GM19351 (cell line): ENCODE measurements around the gene PLCL1.

Experiments
- ATAC-seq: cut with Tn5 transposase; IDR thresholded peaks from one replicate; pipeline ENCODE4 v1.9.1; 2021; ENCODE audit warnings: mild to moderate bottlenecking, moderate library complexity; ENCODE audit not compliant: unreplicated experiment

Gene PLCL1

GRCh38 chr2:197804049-197804757 lies at the start of gene PLCL1:
Gene PLCL1, plus strand, starts transcription at chr2:197804593.
- peak; percentile 98 for ATAC-seq

- no peak for ATAC-seq
Observed at GRCh38 chr2:197759013-197759412, 45.4 kb upstream of the PLCL1 start.

- ATAC-seq = no peak
Observed at GRCh38 chr2:197759625-197760292, 44.6 kb upstream of the PLCL1 start.

GRCh38 chr2:197760293-197760657 lies 44.1 kb upstream of the PLCL1 start:
- no peak for ATAC-seq

- ATAC-seq = no peak
Observed at GRCh38 chr2:197777823-197778407, 26.5 kb upstream of the PLCL1 start.

- no peak for ATAC-seq
Observed at GRCh38 chr2:197779261-197779660, 25.1 kb upstream of the PLCL1 start.

- ATAC-seq = no peak
Observed at GRCh38 chr2:197782126-197782525, 22.3 kb upstream of the PLCL1 start.

- no peak for ATAC-seq
Observed at GRCh38 chr2:197784956-197785941, 19.1 kb upstream of the PLCL1 start, which contains the start of gene BOLL. Gene BOLL, minus strand, starts transcription at chr2:197785319. Its CDS starts 3,469 bp downstream, at chr2:197781850.

- peak; percentile 80 for ATAC-seq
Observed at GRCh38 chr2:197786010-197786877, 18.1 kb upstream of the PLCL1 start.

GRCh38 chr2:197793456-197793855 lies 10.9 kb upstream of the PLCL1 start:
- no peak for ATAC-seq

- ATAC-seq = no peak
Observed at GRCh38 chr2:197795277-197795676, 9.1 kb upstream of the PLCL1 start.

- ATAC-seq = no peak
Observed at GRCh38 chr2:197798187-197798586, 6.2 kb upstream of the PLCL1 start.

GRCh38 chr2:197799068-197799467 lies 5.3 kb upstream of the PLCL1 start:
- ATAC-seq = no peak

- no peak for ATAC-seq
Observed at GRCh38 chr2:197800091-197800490, 4.3 kb upstream of the PLCL1 start.

- ATAC-seq = no peak
Observed at GRCh38 chr2:197801033-197801432, 3.4 kb upstream of the PLCL1 start.

GRCh38 chr2:197803033-197803444 lies 1.4 kb upstream of the PLCL1 start:
- peak; percentile 32 for ATAC-seq

- ATAC-seq = peak; percentile 36
Observed at GRCh38 chr2:197804758-197805714, 643 bp downstream of the PLCL1 start.

GRCh38 chr2:197805715-197806633 lies 1.6 kb downstream of the PLCL1 start:
- no peak for ATAC-seq
